ENCODE data around the gene DNAI2. TPM values are rescaled to one million over a fixed set of nuclear protein-coding genes. Genes with fewer than 3 reads are reported as not detected.

Gene DNAI2
- total and polyA plus RNA-seq, 8 donors, result 0.11 to 0.77 TPM; not detected in 6

- WGBS, 2 donors, result 56 to 60% methylated on average over 10 of the region's 10 CpGs
- FAIRE-seq (no peak), DNase-seq (no peak), ATAC-seq (no peak)
- no peaks in the 10 kb centered on the region for H3K36me3 ChIP-seq
- H3K9me3 ChIP-seq, result no peaks in the 10 kb centered on the region
- H3K27ac ChIP-seq, result no peak overlapping the region
- TF ChIP-seq CTCF (IDR thresholded peaks at IDR 0.05), result no peak
- H3K4me1 ChIP-seq, result no peaks in the 10 kb centered on the region
- H3K27me3 ChIP-seq, result no peaks in the 10 kb centered on the region
- intact Hi-C loops (cut with DNase I), result no loop called here
- no peak overlapping the region for H3K4me3 ChIP-seq
Observed at GRCh38 chr17:74305865-74306654, 32.0 kb downstream of the DNAI2 start.

- TF ChIP-seq CTCF (IDR thresholded peaks at IDR 0.05), result no peak
- no peak for FAIRE-seq
Observed at GRCh38 chr17:74307984-74308773, 34.1 kb downstream of the DNAI2 start.

GRCh38 chr17:74309902-74310301, 35.9 kb downstream of the DNAI2 start:
- no peaks in the 10 kb centered on the region for H3K27me3 ChIP-seq
- H3K27ac ChIP-seq, result no peak overlapping the region
- H3K36me3 ChIP-seq, result no peaks in the 10 kb centered on the region
- no peaks in the 10 kb centered on the region for H3K4me1 ChIP-seq
- ATAC-seq (no peak), FAIRE-seq (no peak), DNase-seq (no peak)
- no peak for TF ChIP-seq CTCF (IDR thresholded peaks at IDR 0.05)
- H3K4me3 ChIP-seq, result no peak overlapping the region
- WGBS, 2 donors, result 34 to 36% methylated on average over 12 of the region's 12 CpGs
- intact Hi-C loops (cut with DNase I), result loop anchor here in 1 of 3 donors (5.0 kb wide), 1 partner anchor 52 kb away; the partner anchor contains the start of gene BTBD17
- H3K9me3 ChIP-seq, result no peaks in the 10 kb centered on the region

More at GRCh38 chr17:74307984-74308773, 34.1 kb downstream of the DNAI2 start:
- intact Hi-C loops (cut with DNase I), result no loop called here
- H3K4me3 ChIP-seq, result no peak overlapping the region
- ATAC-seq (no peak), DNase-seq (no peak)
- H3K9me3 ChIP-seq, result no peaks in the 10 kb centered on the region
- H3K27ac ChIP-seq, result no peak overlapping the region
- no peaks in the 10 kb centered on the region for H3K27me3 ChIP-seq
- H3K4me1 ChIP-seq, result no peaks in the 10 kb centered on the region
- WGBS, 2 donors, result 62 to 68% methylated on average over 15 of the region's 15 CpGs
- H3K36me3 ChIP-seq, result no peaks in the 10 kb centered on the region

GRCh38 chr17:74314877-74315276, 40.8 kb downstream of the DNAI2 start:
- Histone ChIP-seq H3K27me3 (no peaks in the 10 kb centered on the region), H3K27ac (no peak overlapping the region), H3K4me3 (no peak overlapping the region), H3K4me1 (no peaks in the 10 kb centered on the region), H3K36me3 (no peaks in the 10 kb centered on the region), H3K9me3 (no peaks in the 10 kb centered on the region)
- ATAC-seq (no peak), FAIRE-seq (no peak), DNase-seq (no peak)
- intact Hi-C loops (cut with DNase I), result loop anchor here in 1 of 3 donors (5.0 kb wide), 1 partner anchor 47 kb away; the partner anchor contains the start of gene BTBD17
- 66 to 76% methylated on average over 15 of the region's 15 CpGs for WGBS, 2 donors
- TF ChIP-seq CTCF (IDR thresholded peaks at IDR 0.05), result no peak
